ENCODE results near the gene PCK1. TPM values are rescaled to one million over a fixed set of nuclear protein-coding genes. Genes with fewer than 3 reads are reported as not detected.

Gene PCK1
- total and polyA plus RNA-seq, 2 of the 8 experiments (the other 6 are each of a cell fraction or from before 2014, with no cell fraction given): not detected

- ChIA-PET CTCF (ENCODE audit: partially characterized antibody) (interaction anchor here (0.6 to 2.0 kb wide), 23 partner anchors 10 to 151 kb away, joined by 3 to 13 read pairs (median 3); no protein-coding TSS in a partner anchor), POLR2A (ENCODE audit: partially characterized antibody) (interaction anchor here (0.6 kb wide), 1 partner anchor 96 kb away, joined by 4 read pairs; no protein-coding TSS in a partner anchor)
- no peak overlapping the region for H3K56ac ChIP-seq (replicated peaks; ENCODE audit: insufficient read length, low read depth, low read length)
- no peak overlapping the region for H3K18ac ChIP-seq (ENCODE audit: extremely low read depth, low read length)
- H3K4ac ChIP-seq (replicated peaks; ENCODE audit: insufficient read length, low read depth, low read length): no peak overlapping the region
- H3K36me3 ChIP-seq (ENCODE audit: control insufficient read depth in 2 of 4, insufficient read depth in 4 of 4, low read length in 3 of 4): no peaks in the 10 kb centered on the region
- H3K27me3 ChIP-seq (replicated peaks in 1 of 4; ENCODE audit: control insufficient read depth in 3 of 4, extremely low read depth in 1 of 4, insufficient read depth in 3 of 4, low read length in 3 of 4): no peaks in the 10 kb centered on the region; a peak in 2 of 7 replicates
- H3K14ac ChIP-seq (ENCODE audit: insufficient read length): no peak overlapping the region
- H4K20me1 ChIP-seq (replicated peaks in 1 of 2; ENCODE audit: control insufficient read depth in 1 of 2, insufficient read depth in 2 of 2, low read length in 2 of 2): no peaks in the 10 kb centered on the region
- no peak overlapping the region for H2BK120ac ChIP-seq (replicated peaks; ENCODE audit: low read depth, low read length)
- H3K79me1 ChIP-seq (ENCODE audit: low read depth, low read length): no peaks in the 10 kb centered on the region
- FAIRE-seq (no peak), DNase-seq (ENCODE audit: low read depth in 1 of 2, low spot score in 2 of 2) (no peak)
- no peaks in the 10 kb centered on the region for H3K9me3 ChIP-seq (ENCODE audit: insufficient read depth in 2 of 2, low read depth in 1 of 2, low read length in 1 of 2)
- H4K8ac ChIP-seq (ENCODE audit: extremely low read depth, insufficient read depth, low read length): no peak overlapping the region
- H3K79me2 ChIP-seq (ENCODE audit: control insufficient read depth in 1 of 2, insufficient read depth in 2 of 2, low read length in 2 of 2): no peaks in the 10 kb centered on the region
- H2BK12ac ChIP-seq (ENCODE audit: low read depth, low read length): no peak overlapping the region
- H3K23me2 ChIP-seq (ENCODE audit: low read depth, low read length): no peaks in the 10 kb centered on the region
- no peak overlapping the region for H2BK20ac ChIP-seq (ENCODE audit: low read length)
- no peak overlapping the region for H3K4me3 ChIP-seq (ENCODE audit: extremely low read depth in 1 of 4, insufficient read depth in 2 of 4, low read depth in 3 of 4, low read length in 4 of 4)
- no peak overlapping the region for H3K23ac ChIP-seq (ENCODE audit: insufficient read length)
- no peak overlapping the region for H4K5ac ChIP-seq (ENCODE audit: insufficient read length, low read depth, low read length)
- no peak overlapping the region for H2BK5ac ChIP-seq (ENCODE audit: low read depth, low read length)
- no peak overlapping the region for H3K4me2 ChIP-seq (ENCODE audit: insufficient read depth in 1 of 2, low read depth in 2 of 2, low read length in 2 of 2)
- H3K27ac ChIP-seq (ENCODE audit: low read depth, low read length): no peak overlapping the region
- no peak overlapping the region for H4K91ac ChIP-seq (replicated peaks; ENCODE audit: insufficient read length, low read length)
- H3K9ac ChIP-seq (replicated peaks in 1 of 4; ENCODE audit: extremely low read depth in 1 of 4, low read depth in 3 of 4, low read length in 3 of 4): no peak overlapping the region
- H2AK5ac ChIP-seq (ENCODE audit: low read depth, low read length): no peak overlapping the region
- WGBS, 2 experiments (ENCODE audit: extremely low coverage in 1 of 2, insufficient coverage in 1 of 2, insufficient read length in 1 of 2, insufficient replicate concordance in 2 of 2, low coverage in 1 of 2, low lambda C conversion rate in 2 of 2, missing lambda C conversion rate in 1 of 2): 85% methylated on average over 6 of the region's 6 CpGs; no CpG with 5 or more reads in 1 of the 2 experiments
- no peak for TF ChIP-seq FOSL1 (IDR thresholded peaks at IDR 0.05; ENCODE audit: insufficient read depth, low read depth, low read length)
- no peak for TF ChIP-seq HDAC2 (IDR thresholded peaks at IDR 0.05; ENCODE audit: borderline replicate concordance in 1 of 2, low read depth in 2 of 2, low read length in 2 of 2)
- no peak for TF ChIP-seq ASH2L (IDR thresholded peaks at IDR 0.05; ENCODE audit: low read length)
- no peak for TF ChIP-seq SP1 (IDR thresholded peaks at IDR 0.05; ENCODE audit: low read depth, low read length)
- TF ChIP-seq SUZ12 (IDR thresholded peaks at IDR 0.05; ENCODE audit: low read length): no peak
- TF ChIP-seq CREB1 (IDR thresholded peaks at IDR 0.05): no peak
- no peak for TF ChIP-seq BCL11A (IDR thresholded peaks at IDR 0.05; ENCODE audit: low read depth in 2 of 2, low read length in 2 of 2)
- TF ChIP-seq RNF2 (IDR thresholded peaks at IDR 0.05; ENCODE audit: borderline replicate concordance, low read depth, low read length, missing control alignments, poor library complexity, severe bottlenecking): no peak
- TF ChIP-seq SIX5 (IDR thresholded peaks at IDR 0.05; ENCODE audit: low read depth, low read length): no peak
- no peak for TF ChIP-seq POLR2AphosphoS5 (IDR thresholded peaks at IDR 0.05; ENCODE audit: low read depth, low read length)
- peaks cover 0 to 19% (median 5%) of the 10 kb centered on the region in 4 experiments; a peak in 5 of 7 replicates for H3K4me1 ChIP-seq (replicated peaks in 1 of 4; ENCODE audit: control insufficient read depth in 3 of 4, insufficient read depth in 4 of 4, low read length in 3 of 4)
- H2AFZ ChIP-seq (ENCODE audit: low read length): no peak overlapping the region
- no peak overlapping the region for H2BK15ac ChIP-seq (ENCODE audit: low read length)
These were observed 33.2 kb upstream of the PCK1 start for GRCh38 chr20:57527728-57528127.

All from H1 (cell line).